Islet precursor cell (in vitro differentiated cells): ENCODE data around the gene ARMC12.

ENCODE experiments used
- DNase-seq: peaks from one replicate; pipeline ENCODE4 v3.0.0-alpha.2; 2018

Gene ARMC12

DNA sequence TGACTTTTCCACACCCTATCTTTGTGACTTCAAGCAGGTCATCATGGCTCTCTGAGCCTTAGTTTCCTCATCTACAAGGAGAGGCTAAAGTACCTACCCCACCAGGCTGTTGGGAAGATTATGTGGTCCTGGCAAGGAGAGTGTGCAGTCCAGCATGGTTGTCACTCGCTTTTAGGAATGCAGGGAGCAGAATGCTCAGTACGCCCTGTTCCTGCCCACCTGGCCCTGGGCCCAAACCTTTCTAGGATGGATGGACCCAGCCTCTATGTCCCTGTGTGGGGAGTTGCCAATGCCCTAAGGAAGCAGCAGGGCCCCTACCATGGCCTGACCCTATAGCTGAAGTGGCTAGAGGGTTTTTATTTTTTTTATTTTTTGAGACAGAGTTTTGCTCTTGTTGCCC lies 41.6 kb downstream of the ARMC12 start:
- DNase-seq = no peak

DNA sequence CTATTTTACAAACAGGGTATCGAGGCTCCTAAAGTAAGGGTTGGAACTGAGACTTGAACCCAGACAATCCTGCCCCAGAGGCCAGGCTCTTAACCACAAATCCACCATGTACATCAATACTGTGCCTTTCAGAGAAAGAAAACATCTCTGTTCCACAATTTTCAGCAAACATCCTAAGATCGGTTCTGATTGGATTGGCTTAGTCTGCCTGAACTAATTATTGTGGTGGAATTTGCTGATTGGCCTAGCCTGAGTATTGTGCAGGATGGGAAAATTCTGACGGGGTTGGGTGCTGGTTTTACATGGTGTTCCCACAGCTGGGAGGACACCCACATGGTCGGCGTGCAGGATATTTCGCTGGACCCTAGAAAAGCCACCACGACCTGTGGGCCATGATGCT lies 43.9 kb downstream of the ARMC12 start, which contains the start of gene CLPSL1:
Gene CLPSL1, plus strand, starts transcription at position 301 of the 400 bp plus-strand sequence. Its CDS starts 92 bp downstream, at position 393.
- no peak for DNase-seq

DNA sequence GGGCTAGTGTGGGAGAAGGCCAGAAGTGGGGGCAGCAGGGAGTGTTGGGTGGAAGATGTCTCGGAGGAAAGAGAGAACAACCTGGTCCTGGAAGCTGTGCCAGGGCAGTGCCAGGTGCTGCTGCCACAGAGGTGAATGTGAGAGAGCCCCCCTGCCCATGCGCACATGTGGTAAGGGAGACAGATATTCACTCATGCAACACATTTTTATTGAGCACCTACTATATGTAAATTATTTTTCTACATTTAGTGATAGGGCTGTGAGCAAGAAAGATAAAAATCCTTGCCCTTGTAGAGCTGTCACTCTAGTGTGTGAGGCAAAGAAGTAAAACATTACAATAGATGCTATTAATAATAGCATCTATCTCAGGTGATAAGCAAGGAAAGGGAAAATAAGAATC lies 44.5 kb downstream of the ARMC12 start:
- no peak for DNase-seq

DNA sequence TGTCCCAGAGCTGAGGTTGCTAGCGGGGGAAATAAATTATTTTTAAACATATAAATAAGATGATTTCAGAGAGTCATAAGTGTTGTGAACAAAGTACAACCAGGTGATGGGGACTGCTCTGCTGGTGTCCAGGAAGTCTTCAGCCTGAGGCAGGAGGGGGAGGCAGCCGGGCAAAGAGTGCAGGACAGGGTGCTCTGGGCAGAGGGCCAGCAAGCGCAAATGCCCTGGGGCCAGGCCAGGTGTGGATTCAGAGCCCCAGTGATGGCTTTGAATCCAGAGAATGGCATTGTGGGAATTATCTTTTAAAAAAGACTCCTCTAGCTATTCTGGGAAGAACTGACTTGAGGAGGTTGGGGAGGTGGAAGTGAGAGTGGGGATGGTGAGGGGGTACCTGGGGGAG lies 45.6 kb downstream of the ARMC12 start:
- no peak for DNase-seq

DNA sequence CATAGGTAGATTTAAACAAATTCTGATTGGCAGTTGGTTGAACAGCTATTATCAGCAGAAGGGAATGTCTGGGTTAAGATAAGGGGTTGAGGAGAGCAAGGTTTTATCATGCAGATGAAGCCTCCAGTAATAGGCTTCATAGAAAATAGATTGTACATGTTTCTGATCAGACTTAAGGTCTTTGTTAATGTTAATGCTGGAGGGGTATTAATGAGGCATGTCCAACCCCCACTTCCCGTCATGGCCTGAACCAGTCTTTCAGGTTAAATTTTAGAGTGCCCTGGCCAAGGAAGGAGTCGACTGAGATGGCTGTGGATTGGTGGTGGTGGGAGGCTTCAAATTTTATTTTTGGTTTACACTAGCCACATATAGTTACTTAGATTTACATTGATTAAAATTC lies 47.4 kb downstream of the ARMC12 start:
- no peak for DNase-seq

GRCh38 chr6:35786272-35786671 lies 49.4 kb downstream of the ARMC12 start:
- DNase-seq = no peak

DNA sequence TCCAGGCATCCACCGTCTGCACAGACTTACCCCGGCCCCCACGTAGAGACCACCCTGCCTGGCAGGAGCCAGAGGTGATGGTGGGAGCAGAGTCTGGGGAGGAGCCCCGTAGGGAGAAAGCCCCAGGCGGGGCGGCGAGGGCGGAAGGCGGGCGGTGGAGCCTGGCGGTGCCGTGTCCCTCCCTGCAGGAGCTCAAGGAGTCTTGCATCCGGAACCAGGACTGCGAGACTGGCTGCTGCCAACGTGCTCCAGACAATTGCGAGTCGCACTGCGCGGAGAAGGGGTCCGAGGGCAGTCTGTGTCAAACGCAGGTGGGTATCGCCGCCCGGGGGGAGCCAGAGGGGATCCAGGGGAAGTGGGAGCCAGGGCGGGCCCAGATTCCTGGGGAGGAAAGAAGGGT lies 50.0 kb downstream of the ARMC12 start:
- DNase-seq = no peak

- no peak for DNase-seq
Observed at GRCh38 chr6:35787266-35788218, 50.7 kb downstream of the ARMC12 start.

GRCh38 chr6:35788423-35788982 lies 51.7 kb downstream of the ARMC12 start:
- no peak for DNase-seq

DNA sequence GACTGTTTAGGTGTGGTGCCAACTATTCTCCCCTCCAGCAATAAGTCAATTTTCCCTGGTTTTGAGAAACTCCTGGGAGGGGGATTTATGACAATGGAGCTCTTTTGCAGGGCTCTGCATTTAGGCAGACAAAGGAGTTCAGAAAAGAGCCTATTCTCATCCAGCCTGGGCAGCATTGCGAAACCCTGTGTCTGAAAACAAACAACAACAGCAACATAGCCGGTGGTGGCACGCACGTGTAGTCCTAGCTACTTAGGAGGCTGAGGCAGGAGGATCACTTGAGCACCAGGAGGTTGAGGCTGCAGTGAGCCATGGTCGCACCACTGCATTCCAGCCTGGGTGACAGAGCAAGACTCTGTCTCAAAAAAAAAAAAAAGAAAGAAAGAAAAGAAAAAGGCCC lies 53.9 kb downstream of the ARMC12 start:
- DNase-seq = no peak

DNA sequence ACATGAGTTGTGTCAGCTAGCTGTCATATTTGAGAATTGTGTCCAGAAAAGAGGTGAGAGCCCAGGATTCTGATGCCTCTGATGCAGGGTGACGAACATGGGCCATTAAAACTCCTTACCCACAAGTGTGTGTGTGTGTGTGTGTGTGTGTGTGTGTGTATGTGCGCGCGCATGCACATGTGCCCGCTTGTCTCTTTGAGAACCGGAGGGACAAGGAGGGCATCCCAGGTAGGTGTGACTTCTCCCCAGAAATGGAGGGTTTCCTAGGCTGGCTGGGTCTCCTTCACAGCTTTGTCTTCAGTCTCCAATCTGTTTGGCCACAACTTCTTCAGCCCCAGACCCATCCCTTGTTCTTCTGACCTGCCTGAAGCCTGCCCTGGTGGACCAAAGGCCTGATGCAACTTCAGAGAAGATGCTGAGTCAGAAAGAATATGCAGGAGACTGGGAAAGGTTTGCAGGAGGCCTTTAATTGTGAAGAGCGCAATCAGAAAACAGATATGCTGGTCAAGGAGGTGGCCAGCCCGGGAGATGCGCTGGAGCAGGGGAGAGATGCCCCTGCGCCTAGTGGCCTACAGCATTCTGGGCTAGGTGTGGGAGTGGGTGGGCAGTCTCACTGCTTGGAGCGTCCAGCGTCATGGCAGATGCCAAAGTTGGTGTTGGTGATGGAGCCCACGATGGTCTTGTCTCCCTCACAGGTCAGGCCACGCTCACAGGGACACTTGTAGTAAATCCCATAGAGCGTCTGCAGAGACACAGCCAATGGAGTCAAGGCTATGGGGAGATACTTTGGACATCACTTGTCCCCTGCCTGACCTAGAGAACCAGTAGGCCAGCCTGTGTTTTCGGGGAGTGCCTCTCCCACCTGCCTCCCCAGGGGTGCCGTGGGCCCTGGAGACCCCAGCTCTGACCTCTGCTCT lies 58.0 kb downstream of the ARMC12 start:
- DNase-seq = no peak

GRCh38 chr6:35795453-35796071 lies 58.7 kb downstream of the ARMC12 start:
- no peak for DNase-seq

- no peak for DNase-seq
Observed at GRCh38 chr6:35796236-35796635, 59.4 kb downstream of the ARMC12 start.

DNA sequence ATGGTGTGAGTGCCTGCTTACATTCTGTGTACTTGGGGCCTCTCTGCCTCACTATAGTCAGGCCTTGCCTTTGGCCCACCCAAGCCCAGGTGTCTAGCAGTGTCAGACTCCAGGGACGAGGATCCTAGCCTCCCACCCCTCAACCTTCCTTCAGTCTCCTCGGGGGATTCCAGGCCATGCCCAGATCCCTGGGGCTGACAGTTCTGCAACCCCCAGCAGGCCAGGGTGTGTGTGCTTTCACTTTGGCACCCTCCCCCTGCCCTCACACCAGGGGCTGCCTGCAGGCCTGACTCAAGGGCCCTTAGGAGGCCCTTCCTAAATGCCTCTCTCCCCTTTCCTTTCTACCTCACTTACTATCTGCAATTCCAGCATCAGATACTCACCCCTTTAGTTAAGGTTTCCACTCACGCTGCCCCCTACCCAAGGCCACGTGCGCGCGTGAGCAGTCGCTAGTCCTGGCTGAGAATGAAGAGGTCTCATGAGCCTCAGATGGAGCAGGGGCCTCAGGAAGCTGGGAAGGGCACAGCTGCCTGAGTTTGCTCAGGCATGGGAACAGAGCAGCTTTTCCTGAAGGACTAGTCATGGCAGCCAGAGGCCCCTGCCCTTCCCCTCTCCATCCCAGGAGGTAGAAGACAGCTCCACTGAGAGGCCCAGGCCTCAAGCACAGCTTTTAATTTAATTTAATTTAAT lies 61.1 kb downstream of the ARMC12 start:
- DNase-seq = no peak
